ENCODE data around the gene TMEM106A.
A peak's percentile ranks its signal among the peaks of the same experiment; 100 is the strongest.
"Not testable (repeated sequence)": the region's sequence is repeated elsewhere in the genome, so short reads cannot be mapped to it uniquely, and the experiment has no call there.

TMEM106A gene, protein sequence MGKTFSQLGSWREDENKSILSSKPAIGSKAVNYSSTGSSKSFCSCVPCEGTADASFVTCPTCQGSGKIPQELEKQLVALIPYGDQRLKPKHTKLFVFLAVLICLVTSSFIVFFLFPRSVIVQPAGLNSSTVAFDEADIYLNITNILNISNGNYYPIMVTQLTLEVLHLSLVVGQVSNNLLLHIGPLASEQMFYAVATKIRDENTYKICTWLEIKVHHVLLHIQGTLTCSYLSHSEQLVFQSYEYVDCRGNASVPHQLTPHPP

GRCh38 chr17:43211480-43212402 lies at the start of gene TMEM106A:
TMEM106A (plus strand) TSS chr17:43211875; CDS start chr17:43213042, 1,167 bp downstream.
- H3K36me3 Mint-ChIP-seq = peaks cover 34% of the 10 kb centered on the region
- H3K27me3 Mint-ChIP-seq = no peaks in the 10 kb centered on the region
- H3K4me1 Mint-ChIP-seq = peaks cover 35% of the 10 kb centered on the region
- peak within 1 kb of the TSS; percentile 93 for H3K27ac Mint-ChIP-seq
- no peaks in the 10 kb centered on the region for H3K9me3 Mint-ChIP-seq
- peak within 1 kb of the TSS; percentile 99 for H3K4me3 Mint-ChIP-seq
- peak; percentile 95 for ATAC-seq

DNA sequence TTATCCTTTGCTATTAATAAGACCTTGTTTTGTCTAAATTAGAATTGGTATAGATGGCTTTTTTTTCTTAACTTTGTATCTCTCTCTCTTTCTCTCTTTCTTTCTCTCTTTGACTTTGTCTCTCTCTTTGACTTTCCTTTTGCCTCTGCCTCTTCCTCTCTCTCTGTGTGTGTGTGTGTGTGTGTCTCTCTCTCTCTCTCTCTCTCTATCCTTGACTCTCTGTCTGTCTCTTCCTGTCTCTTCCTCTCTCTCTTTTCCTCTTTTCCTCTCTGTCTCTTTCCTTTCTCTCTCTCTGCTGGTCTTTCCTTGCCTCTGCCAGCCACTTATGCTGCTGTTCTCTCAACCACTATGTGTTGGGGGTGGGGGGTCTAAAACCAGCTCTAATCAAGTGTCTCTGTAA lies 45.7 kb upstream of the TMEM106A start:
- H3K27me3 Mint-ChIP-seq, ATAC-seq, H3K9me3 Mint-ChIP-seq: not testable (repeated sequence)
- Mint-ChIP-seq H3K36me3 (peaks cover 24% of the 10 kb centered on the region), H3K27ac (peak overlapping the region; percentile 41), H3K4me3 (peak overlapping the region; percentile 1), H3K4me1 (peaks cover 18% of the 10 kb centered on the region)

- Mint-ChIP-seq H3K27me3 (no peaks in the 10 kb centered on the region), H3K36me3 (peaks cover 11% of the 10 kb centered on the region), H3K4me3 (no peak overlapping the region), H3K27ac (no peak overlapping the region), H3K4me1 (peaks cover 11% of the 10 kb centered on the region), H3K9me3 (no peaks in the 10 kb centered on the region)
- ATAC-seq = peak; percentile 21
Measured at GRCh38 chr17:43169561-43170139, 42.0 kb upstream of the TMEM106A start.

DNA sequence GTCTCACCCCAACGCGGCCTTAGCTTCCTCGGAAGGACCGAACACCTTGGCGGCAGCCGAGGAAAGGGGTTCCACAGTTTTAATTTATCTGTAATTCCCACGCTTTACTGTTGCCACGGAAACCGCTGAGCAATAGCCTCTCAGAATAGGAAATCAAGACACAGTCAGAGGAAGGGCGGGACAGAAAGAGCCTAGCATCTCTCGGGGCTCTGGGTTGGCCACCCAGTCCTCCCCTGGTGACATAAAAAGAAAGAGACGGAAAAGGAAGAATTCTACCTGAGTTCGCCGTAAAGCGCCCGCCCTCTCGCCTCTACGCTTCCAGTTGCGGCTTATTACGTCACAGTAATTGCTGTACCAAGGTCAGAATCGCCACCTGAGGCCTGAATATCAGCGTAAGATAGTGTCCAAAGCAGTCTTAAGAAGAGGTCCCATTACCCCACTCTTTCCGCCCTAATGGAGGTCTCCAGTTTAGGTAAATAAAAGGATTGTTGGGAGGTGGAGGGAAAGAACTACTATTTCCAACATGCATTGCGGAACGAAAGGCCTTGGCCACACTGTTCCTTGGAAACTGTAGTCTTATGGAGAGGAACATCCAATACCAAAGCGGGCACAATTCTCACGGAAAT lies 41.4 kb upstream of the TMEM106A start:
- Mint-ChIP-seq H3K27ac (no peak overlapping the region), H3K36me3 (peaks cover 11% of the 10 kb centered on the region), H3K4me3 (no peak overlapping the region), H3K9me3 (no peaks in the 10 kb centered on the region), H3K4me1 (peaks cover 11% of the 10 kb centered on the region), H3K27me3 (no peaks in the 10 kb centered on the region)
- ATAC-seq = peak; percentile 91

DNA sequence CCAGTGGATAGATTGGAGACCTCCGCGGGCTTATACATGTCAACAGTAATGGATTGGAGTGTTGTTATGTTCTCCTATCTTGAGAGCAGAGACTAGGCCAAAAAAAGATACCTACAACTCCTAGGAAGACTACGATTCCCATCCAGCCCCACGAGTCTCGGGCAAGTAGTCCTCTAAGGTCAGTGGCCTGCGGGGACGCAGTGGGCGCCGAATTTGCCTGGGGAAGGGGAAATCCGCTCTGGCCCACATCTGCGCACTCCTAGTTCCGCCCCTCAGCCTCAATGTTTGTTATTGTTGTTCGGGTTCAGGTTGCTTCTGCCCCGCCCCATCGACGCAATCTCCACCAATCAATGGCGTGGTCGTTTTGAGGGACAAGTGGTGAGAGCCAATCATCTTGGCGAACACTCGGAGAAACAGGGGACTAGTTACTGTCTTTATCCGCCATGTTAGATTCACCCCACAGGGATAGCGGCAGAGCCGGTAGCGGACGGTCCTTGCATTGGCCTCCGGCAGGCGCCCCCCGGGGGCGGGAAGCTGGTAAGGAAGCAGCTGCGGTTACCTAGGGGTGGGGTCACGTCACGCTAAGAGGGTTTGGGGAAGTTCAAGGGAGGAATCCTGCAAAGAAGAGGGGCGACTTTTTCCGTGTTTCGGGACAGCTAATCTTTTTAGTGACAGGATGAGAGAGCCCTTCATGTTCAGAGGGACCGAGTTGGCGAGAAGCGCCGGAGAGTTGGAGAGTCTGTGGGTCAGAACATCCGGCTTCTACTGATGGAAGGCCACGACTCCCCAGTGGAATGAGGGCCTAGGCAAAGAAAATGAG lies 40.7 kb upstream of the TMEM106A start, which contains the start of gene NBR1:
NBR1 (plus strand) TSS at position 449 of the 820 bp plus-strand sequence. CDS start 4,586 bp downstream, outside the sequence.
- Mint-ChIP-seq H3K36me3 (peaks cover 14% of the 10 kb centered on the region), H3K4me3 (no peak within 1 kb of the TSS), H3K27ac (no peak within 1 kb of the TSS), H3K9me3 (no peaks in the 10 kb centered on the region), H3K27me3 (no peaks in the 10 kb centered on the region), H3K4me1 (peaks cover 14% of the 10 kb centered on the region)
- peak; percentile 92 for ATAC-seq

GRCh38 chr17:43171586-43172487 lies 39.8 kb upstream of the TMEM106A start:
- Mint-ChIP-seq H3K36me3 (peaks cover 15% of the 10 kb centered on the region), H3K27ac (no peak overlapping the region), H3K27me3 (no peaks in the 10 kb centered on the region), H3K4me3 (no peak overlapping the region), H3K4me1 (peaks cover 14% of the 10 kb centered on the region), H3K9me3 (no peaks in the 10 kb centered on the region)
- ATAC-seq = no peak

- no peak for ATAC-seq
- no peaks in the 10 kb centered on the region for H3K27me3 Mint-ChIP-seq
- peaks cover 14% of the 10 kb centered on the region for H3K4me1 Mint-ChIP-seq
- peak overlapping the region; percentile 46 for H3K27ac Mint-ChIP-seq
- no peaks in the 10 kb centered on the region for H3K9me3 Mint-ChIP-seq
- no peak overlapping the region for H3K4me3 Mint-ChIP-seq
- peaks cover 22% of the 10 kb centered on the region for H3K36me3 Mint-ChIP-seq
Measured at GRCh38 chr17:43175213-43176118, 36.2 kb upstream of the TMEM106A start.

DNA sequence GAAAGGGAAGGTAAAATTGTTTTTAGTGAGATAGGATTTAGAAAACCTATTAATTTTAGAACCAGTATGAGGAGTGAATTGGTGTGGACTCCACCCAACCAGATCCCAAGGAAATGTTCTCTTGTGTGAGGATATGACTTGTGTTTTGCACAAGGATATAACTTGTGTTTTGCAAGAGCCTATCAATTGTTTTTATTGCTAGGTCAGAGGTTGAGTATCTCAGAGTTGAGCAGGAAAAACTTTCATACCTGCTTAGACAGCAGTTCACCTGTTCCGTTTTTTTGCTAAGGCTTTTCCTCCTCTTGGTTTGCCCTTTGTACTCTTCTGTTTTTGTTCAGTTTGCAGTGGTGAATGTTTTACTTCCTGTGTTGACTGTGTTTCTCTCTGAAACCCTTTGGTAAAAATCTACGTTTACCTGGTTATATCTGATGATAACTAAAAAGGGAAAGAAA lies 35.5 kb upstream of the TMEM106A start:
- Mint-ChIP-seq H3K4me3 (no peak overlapping the region), H3K9me3 (no peaks in the 10 kb centered on the region), H3K27me3 (no peaks in the 10 kb centered on the region), H3K27ac (peak overlapping the region; percentile 46), H3K4me1 (peaks cover 14% of the 10 kb centered on the region), H3K36me3 (peaks cover 22% of the 10 kb centered on the region)
- ATAC-seq = no peak

GRCh38 chr17:43183921-43184320 lies 27.8 kb upstream of the TMEM106A start:
- Mint-ChIP-seq H3K4me1 (no peaks in the 10 kb centered on the region), H3K27me3 (no peaks in the 10 kb centered on the region), H3K4me3 (no peak overlapping the region), H3K27ac (no peak overlapping the region), H3K9me3 (no peaks in the 10 kb centered on the region), H3K36me3 (peaks cover 23% of the 10 kb centered on the region)
- ATAC-seq = no peak

DNA sequence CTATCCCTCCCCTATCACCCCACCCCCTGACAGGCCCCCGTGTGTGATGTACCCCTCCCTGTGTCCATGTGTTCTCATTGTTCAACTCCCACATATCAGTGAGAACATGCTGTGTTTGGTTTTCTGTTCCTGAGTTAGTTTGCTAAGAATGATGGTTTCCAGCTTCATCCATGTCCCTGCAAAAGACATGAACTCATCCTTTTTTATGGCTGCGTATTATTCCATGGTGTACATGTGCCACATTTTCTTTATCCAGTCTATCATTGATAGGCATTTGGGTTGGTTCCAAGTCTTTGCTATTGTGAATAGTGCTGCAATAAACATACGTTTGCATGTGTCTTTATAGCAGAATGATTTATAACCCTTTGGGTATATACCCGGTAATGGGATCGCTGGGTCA lies 25.0 kb upstream of the TMEM106A start:
- peaks cover 41% of the 10 kb centered on the region for H3K36me3 Mint-ChIP-seq
- not testable (repeated sequence) for H3K27me3 Mint-ChIP-seq, H3K9me3 Mint-ChIP-seq, H3K4me1 Mint-ChIP-seq, ATAC-seq, H3K4me3 Mint-ChIP-seq, H3K27ac Mint-ChIP-seq

- Mint-ChIP-seq H3K9me3 (no peaks in the 10 kb centered on the region), H3K4me1 (no peaks in the 10 kb centered on the region), H3K27me3 (no peaks in the 10 kb centered on the region), H3K36me3 (peaks cover 71% of the 10 kb centered on the region), H3K27ac (no peak overlapping the region), H3K4me3 (no peak overlapping the region)
- no peak for ATAC-seq
Measured at GRCh38 chr17:43193251-43193650, 18.4 kb upstream of the TMEM106A start.

- H3K36me3 Mint-ChIP-seq = peaks cover 61% of the 10 kb centered on the region
- no peak overlapping the region for H3K4me3 Mint-ChIP-seq
- H3K27me3 Mint-ChIP-seq = no peaks in the 10 kb centered on the region
- no peak for ATAC-seq
- no peaks in the 10 kb centered on the region for H3K9me3 Mint-ChIP-seq
- no peak overlapping the region for H3K27ac Mint-ChIP-seq
- H3K4me1 Mint-ChIP-seq = no peaks in the 10 kb centered on the region
Measured at GRCh38 chr17:43199633-43200032, 12.0 kb upstream of the TMEM106A start.

DNA sequence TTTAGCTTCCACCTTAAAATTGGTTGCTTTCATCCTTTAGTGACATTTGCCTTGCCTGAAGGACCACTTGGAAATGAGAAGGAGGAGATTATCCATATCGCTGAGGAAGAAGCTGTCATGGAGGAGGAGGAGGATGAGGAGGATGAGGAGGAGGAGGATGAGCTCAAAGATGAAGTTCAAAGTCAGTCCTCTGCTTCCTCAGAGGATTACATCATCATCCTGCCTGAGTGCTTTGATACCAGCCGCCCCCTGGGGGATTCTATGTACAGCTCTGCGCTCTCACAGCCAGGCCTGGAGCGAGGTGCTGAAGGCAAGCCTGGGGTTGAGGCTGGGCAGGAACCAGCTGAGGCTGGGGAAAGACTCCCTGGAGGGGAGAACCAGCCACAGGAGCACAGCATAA lies 11.5 kb upstream of the TMEM106A start:
- Mint-ChIP-seq H3K36me3 (peaks cover 58% of the 10 kb centered on the region), H3K4me1 (no peaks in the 10 kb centered on the region), H3K9me3 (no peaks in the 10 kb centered on the region), H3K27ac (no peak overlapping the region), H3K27me3 (no peaks in the 10 kb centered on the region), H3K4me3 (no peak overlapping the region)
- ATAC-seq = no peak
